MM.1S (cell line): ENCODE data around the gene PFKFB1.

Experiments used
- DNase-seq: peaks from one replicate; pipeline ENCODE4 v3.0.0-alpha.2; 2015
- H2AFZ ChIP-seq: fragments of 300-600 bp; sonication (generic); 2 replicates; pipeline ENCODE4 v1.6.0; 2016; ENCODE audit warnings: antibody characterized with exemption, low read length
- H3F3A ChIP-seq: fragments of 300-600 bp; sonication (generic); 2 replicates; pipeline ENCODE4 v1.6.1; 2016; ENCODE audit warnings: mild to moderate bottlenecking, antibody characterized with exemption, low read length, moderate library complexity, mixed read lengths; ENCODE audit not compliant: insufficient read depth
- H3K27ac ChIP-seq: fragments of 300-600 bp; sonication (generic); 2 replicates; pipeline ENCODE4 v1.5.1; 2016; ENCODE audit warnings: mild to moderate bottlenecking, low read length
- H3K27me3 ChIP-seq: fragments of 300-600 bp; sonication (generic); replicated peaks from 2 replicates; pipeline ENCODE4 v1.6.0; 2016; ENCODE audit warnings: low read length; ENCODE audit not compliant: insufficient read depth
- H3K36me3 ChIP-seq: fragments of 300-600 bp; sonication (generic); replicated peaks from 2 replicates; pipeline ENCODE4 v1.6.1; 2016; ENCODE audit warnings: mild to moderate bottlenecking, low read length, mixed read lengths; ENCODE audit not compliant: insufficient read depth
- H3K4me1 ChIP-seq: fragments of 300-600 bp; sonication (generic); 2 replicates; pipeline ENCODE4 v1.6.1; 2016; ENCODE audit warnings: low read length, mixed read lengths
- H3K4me2 ChIP-seq: fragments of 300-600 bp; sonication (generic); 2 replicates; pipeline ENCODE4 v1.6.0; 2016; ENCODE audit warnings: low read depth, low read length
- H3K4me3 ChIP-seq: fragments of 300-600 bp; sonication (generic); 2 replicates; pipeline ENCODE4 v1.5.1; 2016; ENCODE audit warnings: low read length, mixed read lengths
- H3K79me2 ChIP-seq: fragments of 300-600 bp; sonication (generic); 2 replicates; pipeline ENCODE4 v1.6.1; 2016; ENCODE audit warnings: mixed run types, low read length, mixed read lengths
- H3K9ac ChIP-seq: fragments of 300-600 bp; sonication (generic); 2 replicates; pipeline ENCODE4 v1.6.1; 2016; ENCODE audit warnings: low read length, mixed read lengths
- H3K9me2 ChIP-seq: fragments of 300-600 bp; sonication (generic); replicated peaks from 2 replicates; pipeline ENCODE4 v1.6.1; 2016; ENCODE audit warnings: mild to moderate bottlenecking, low read length, mixed read lengths; ENCODE audit not compliant: insufficient read depth
- H3K9me3 ChIP-seq: fragments of 300-600 bp; sonication (generic); replicated peaks from 2 replicates; pipeline ENCODE4 v1.6.1; 2016; ENCODE audit warnings: mild to moderate bottlenecking, low read length, mixed read lengths; ENCODE audit not compliant: insufficient read depth
- H4K20me1 ChIP-seq: fragments of 300-600 bp; sonication (generic); 2 replicates; pipeline ENCODE4 v1.6.1; 2016; ENCODE audit warnings: mild to moderate bottlenecking, low read length, moderate library complexity, mixed read lengths; ENCODE audit not compliant: insufficient read depth
- CTCF ChIP-seq: fragments of 300-600 bp; sonication (generic); IDR thresholded peaks from 2 replicates; pipeline ENCODE4 v1.5.1; 2016; ENCODE audit warnings: antibody characterized with exemption, low read length, mixed read lengths
- EZH2 ChIP-seq: fragments of 300-600 bp; sonication (generic); optimal IDR thresholded peaks from 2 replicates; pipeline ENCODE3; 2017; ENCODE audit warnings: low read depth, mild to moderate bottlenecking, antibody characterized with exemption, low read length, mixed read lengths
- EZH2phosphoT487 ChIP-seq: fragments of 300-600 bp; sonication (generic); IDR thresholded peaks from 2 replicates; pipeline ENCODE4 v1.6.1; 2018; ENCODE audit warnings: antibody characterized with exemption, low read length

The PFKFB1 gene

GRCh38 chrX:54935306-54935705 is 58.7 kb downstream of the PFKFB1 start:
- no peaks in the 10 kb centered on the region for H3K9me3 ChIP-seq
- H3K4me3 ChIP-seq: no peak overlapping the region
- no peaks in the 10 kb centered on the region for H3K79me2 ChIP-seq
- DNase-seq: no peak
- H3K4me2 ChIP-seq: no peak overlapping the region
- H4K20me1 ChIP-seq: no peaks in the 10 kb centered on the region
- no peaks in the 10 kb centered on the region for H3K36me3 ChIP-seq
- TF ChIP-seq CTCF (no peak), EZH2 (no peak), EZH2phosphoT487 (no peak)
- no peaks in the 10 kb centered on the region for H3K9me2 ChIP-seq
- H3K27me3 ChIP-seq: no peaks in the 10 kb centered on the region
- no peak overlapping the region for H3K27ac ChIP-seq
- no peak overlapping the region for H3K9ac ChIP-seq
- H3K4me1 ChIP-seq: no peaks in the 10 kb centered on the region
- H2AFZ ChIP-seq: no peak overlapping the region
- no peaks in the 10 kb centered on the region for H3F3A ChIP-seq

DNA sequence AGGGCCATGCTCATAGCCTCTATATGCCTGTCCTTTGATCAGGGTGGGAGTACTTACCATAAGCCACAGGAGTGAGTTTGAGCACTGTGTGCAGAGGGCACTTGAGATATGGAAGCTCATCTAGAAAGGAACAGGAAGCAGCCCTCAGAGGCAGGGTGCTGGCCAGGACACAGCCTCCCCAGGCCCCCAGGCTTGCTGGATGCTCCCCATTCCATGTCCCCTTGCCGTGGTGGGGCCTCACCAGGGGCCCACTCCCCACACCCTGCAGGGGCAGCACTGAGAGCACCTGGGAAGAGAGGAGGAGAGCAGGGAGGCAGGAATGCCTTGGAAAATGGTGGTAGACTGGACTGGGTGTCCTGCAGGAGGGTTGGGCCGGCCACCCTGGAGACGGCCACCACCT is 59.1 kb downstream of the PFKFB1 start:
- TF ChIP-seq EZH2phosphoT487 (no peak), EZH2 (no peak), CTCF (no peak)
- Histone ChIP-seq H2AFZ (no peak overlapping the region), H3K4me2 (no peak overlapping the region), H3K4me3 (no peak overlapping the region), H3K9me3 (no peaks in the 10 kb centered on the region), H3K9me2 (no peaks in the 10 kb centered on the region), H3K4me1 (no peaks in the 10 kb centered on the region), H3K27ac (no peak overlapping the region), H3K79me2 (no peaks in the 10 kb centered on the region), H3K9ac (no peak overlapping the region), H3K27me3 (no peaks in the 10 kb centered on the region), H3F3A (no peaks in the 10 kb centered on the region), H3K36me3 (no peaks in the 10 kb centered on the region), H4K20me1 (no peaks in the 10 kb centered on the region)
- no peak for DNase-seq

DNA sequence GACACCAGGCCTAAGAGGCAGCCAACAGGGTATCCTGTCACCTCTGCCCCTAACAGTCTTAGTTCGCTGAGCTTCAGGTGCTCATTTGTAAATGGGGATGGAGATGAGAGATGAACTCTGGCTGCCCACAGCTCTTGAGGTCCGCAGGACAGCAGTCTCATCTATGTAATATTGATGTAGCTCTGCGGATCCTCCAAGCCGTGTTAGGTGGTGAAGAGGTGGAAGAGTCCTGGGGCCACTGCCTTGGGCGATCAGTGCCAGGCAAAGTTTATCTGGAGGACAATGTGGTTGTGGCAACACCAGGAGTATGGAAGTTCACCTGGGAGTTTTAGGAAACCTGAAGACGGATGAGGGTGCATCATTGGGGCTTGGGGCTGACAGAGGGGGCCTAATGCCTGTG is 59.9 kb downstream of the PFKFB1 start:
- H3K79me2 ChIP-seq: no peaks in the 10 kb centered on the region
- TF ChIP-seq EZH2: no peak
- TF ChIP-seq CTCF: no peak
- no peak for TF ChIP-seq EZH2phosphoT487
- no peak overlapping the region for H3K27ac ChIP-seq
- H3K27me3 ChIP-seq: no peaks in the 10 kb centered on the region
- H2AFZ ChIP-seq: no peak overlapping the region
- H3F3A ChIP-seq: no peaks in the 10 kb centered on the region
- no peaks in the 10 kb centered on the region for H3K36me3 ChIP-seq
- no peaks in the 10 kb centered on the region for H3K9me3 ChIP-seq
- H3K9me2 ChIP-seq: no peaks in the 10 kb centered on the region
- no peak overlapping the region for H3K9ac ChIP-seq
- H3K4me3 ChIP-seq: no peak overlapping the region
- H3K4me1 ChIP-seq: no peaks in the 10 kb centered on the region
- no peak overlapping the region for H3K4me2 ChIP-seq
- H4K20me1 ChIP-seq: no peaks in the 10 kb centered on the region
- no peak for DNase-seq
